HEK293 (cell line): ENCODE results near the gene MRLN.

Experiments
- CTCF ChIA-PET: fragments of 350-600 bp; formaldehyde crosslinking; extraction: SDS; loops from one replicate; lab custom pipeline; 2021; ENCODE audit warnings: antibody characterized with exemption; lab: Yijun Ruan, JAX
- POLR2A ChIA-PET: fragments of 300-600 bp; formaldehyde crosslinking; extraction: SDS; loops from one replicate; lab custom pipeline; 2020; ENCODE audit warnings: antibody characterized with exemption, inconsistent platforms; lab: Yijun Ruan, JAX
- H3K27ac ChIP-seq: fragments of 200-500 bp; sonication (Bioruptor generic); 2 replicates; pipeline ENCODE4 v1.5.1; 2014; ENCODE audit warnings: low read depth, low read length, control low read depth, inconsistent platforms; ENCODE audit errors: extremely low read depth
- H3K36me3 ChIP-seq, 2 experiments: fragments of 200-500 bp in 1 of 2; sonication (Bioruptor generic) in 1 of 2; 1 replicate in 1 of 2; 2 replicates in 1 of 2; pipeline ENCODE4 v1.5.1; 2014 to 2017; ENCODE audit warnings: inconsistent platforms in 2 of 2, low read length in 2 of 2; ENCODE audit not compliant: control insufficient read depth in 2 of 2, insufficient read depth in 1 of 2
- H3K4me1 ChIP-seq: fragments of 200-500 bp; sonication (Bioruptor generic); 2 replicates; pipeline ENCODE4 v1.5.1; 2014; ENCODE audit warnings: mild to moderate bottlenecking, low read length, inconsistent platforms; ENCODE audit not compliant: control insufficient read depth, insufficient read depth
- H3K4me3 ChIP-seq: 2 replicates; pipeline ENCODE4 v1.5.1; 2011; ENCODE audit warnings: low read depth, mild to moderate bottlenecking, control low read depth, low read length, moderate library complexity
- H3K9me3 ChIP-seq: fragments of 200-500 bp; sonication (Bioruptor generic); 2 replicates; pipeline ENCODE4 v1.5.1; 2014; ENCODE audit warnings: low read depth, low read length, inconsistent platforms; ENCODE audit not compliant: control insufficient read depth, insufficient read depth
- GLI4 ChIP-seq: fragments of 450-650 bp; formaldehyde crosslinking; IDR thresholded peaks from 2 replicates; pipeline ENCODE4 v1.5.1; 2016; ENCODE audit warnings: missing biosample characterization, missing genetic modification characterization
- IKZF3 ChIP-seq: fragments of 450-650 bp; IDR thresholded peaks from 2 replicates; pipeline ENCODE4 v1.5.0; 2018; ENCODE audit warnings: missing biosample characterization, mild to moderate bottlenecking, missing genetic modification characterization, moderate library complexity
- KLF7 ChIP-seq: fragments of 450-650 bp; formaldehyde crosslinking; IDR thresholded peaks from 2 replicates; pipeline ENCODE4 v1.5.1; 2016; ENCODE audit warnings: missing biosample characterization, missing genetic modification characterization, borderline replicate concordance
- MZF1 ChIP-seq: fragments of 450-650 bp; formaldehyde crosslinking; IDR thresholded peaks from 2 replicates; pipeline ENCODE4 v1.5.1; 2017; ENCODE audit warnings: missing biosample characterization, missing genetic modification characterization, borderline replicate concordance
- REST ChIP-seq: fragments of 450-650 bp; formaldehyde crosslinking; IDR thresholded peaks from 2 replicates; pipeline ENCODE4 v1.5.1; 2016; ENCODE audit warnings: missing biosample characterization, missing genetic modification characterization
- YY2 ChIP-seq: fragments of 450-650 bp; formaldehyde crosslinking; IDR thresholded peaks from 2 replicates; pipeline ENCODE4 v1.5.1; 2016; ENCODE audit warnings: missing biosample characterization, missing genetic modification characterization
- ZNF157 ChIP-seq: fragments of 450-650 bp; formaldehyde crosslinking; IDR thresholded peaks from 2 replicates; pipeline ENCODE4 v1.5.1; 2016; ENCODE audit warnings: missing biosample characterization, missing genetic modification characterization
- ZNF175 ChIP-seq: fragments of 450-650 bp; formaldehyde crosslinking; IDR thresholded peaks from 2 replicates; pipeline ENCODE4 v1.5.1; 2016; ENCODE audit warnings: missing biosample characterization, missing genetic modification characterization
- ZNF292 ChIP-seq: fragments of 450-650 bp; formaldehyde crosslinking; IDR thresholded peaks from 2 replicates; pipeline ENCODE4 v1.5.1; 2016; ENCODE audit warnings: low read depth, missing biosample characterization, missing genetic modification characterization, borderline replicate concordance
- ZNF362 ChIP-seq: fragments of 450-650 bp; formaldehyde crosslinking; IDR thresholded peaks from 2 replicates; pipeline ENCODE4 v1.5.1; 2016; ENCODE audit warnings: missing biosample characterization, missing genetic modification characterization
- ZNF549 ChIP-seq: fragments of 450-650 bp; IDR thresholded peaks from 2 replicates; pipeline ENCODE4 v1.5.1; 2018; ENCODE audit warnings: missing biosample characterization, missing genetic modification characterization, mild to moderate bottlenecking, inconsistent platforms, moderate library complexity
- ZNF585B ChIP-seq: fragments of 450-650 bp; formaldehyde crosslinking; IDR thresholded peaks from 2 replicates; pipeline ENCODE4 v1.5.1; 2016; ENCODE audit warnings: missing biosample characterization, missing genetic modification characterization
- ZNF660 ChIP-seq: fragments of 450-650 bp; IDR thresholded peaks from 2 replicates; pipeline ENCODE4 v1.5.1; 2018; ENCODE audit warnings: missing biosample characterization, mild to moderate bottlenecking, missing genetic modification characterization
- ZNF704 ChIP-seq: fragments of 450-650 bp; formaldehyde crosslinking; IDR thresholded peaks from 2 replicates; pipeline ENCODE4 v1.5.1; 2016; ENCODE audit warnings: missing biosample characterization, missing genetic modification characterization
- ZNF777 ChIP-seq: fragments of 450-650 bp; formaldehyde crosslinking; IDR thresholded peaks from 2 replicates; pipeline ENCODE4 v1.5.1; 2017; ENCODE audit warnings: missing biosample characterization, missing genetic modification characterization, borderline replicate concordance
- ZSCAN4 ChIP-seq: fragments of 450-650 bp; formaldehyde crosslinking; IDR thresholded peaks from 2 replicates; pipeline ENCODE4 v1.5.1; 2017; ENCODE audit warnings: missing biosample characterization, missing genetic modification characterization

The MRLN gene

GRCh38 chr10:59698326-59698725 is 54.9 kb downstream of the MRLN start (continued):
- TF ChIP-seq ZNF362 (tag by site-specific recombination) (no peak), KLF7 (tag by site-specific recombination) (no peak), ZNF157 (tag by site-specific recombination) (no peak), ZNF704 (no peak), REST (tag by site-specific recombination) (no peak), ZNF777 (tag by site-specific recombination) (no peak)

GRCh38 chr10:59695637-59696036 is 57.6 kb downstream of the MRLN start:
- Histone ChIP-seq H3K4me1 (no peaks in the 10 kb centered on the region), H3K27ac (no peak overlapping the region), H3K9me3 (no peaks in the 10 kb centered on the region), H3K4me3 (no peak overlapping the region), H3K36me3 (no peaks in the 10 kb centered on the region)
- ChIA-PET CTCF (no interaction called here), POLR2A (no interaction called here)
- TF ChIP-seq ZNF292 (tag by site-specific recombination) = no peak
- no peak for TF ChIP-seq ZNF660 (tag by site-specific recombination)
- no peak for TF ChIP-seq IKZF3 (tag by site-specific recombination)
- no peak for TF ChIP-seq MZF1 (tag by site-specific recombination)
- TF ChIP-seq ZNF585B (tag by site-specific recombination) = no peak
- TF ChIP-seq GLI4 = no peak
- no peak for TF ChIP-seq ZNF549 (tag by site-specific recombination)
- no peak for TF ChIP-seq YY2
- TF ChIP-seq REST (tag by site-specific recombination) = no peak
- TF ChIP-seq ZSCAN4 (tag by site-specific recombination) = no peak
- TF ChIP-seq ZNF777 (tag by site-specific recombination) = no peak
- TF ChIP-seq ZNF175 (tag by site-specific recombination) = no peak
